HG03571 (cell line): ENCODE results near the gene LDLRAD3.

Experiments used
- ATAC-seq: cut with Tn5 transposase; IDR thresholded peaks from one replicate; pipeline ENCODE4 v1.9.1; 2021; ENCODE audit not compliant: unreplicated experiment

LDLRAD3 gene

GRCh38 chr11:36193721-36194120 is 249.9 kb downstream of the LDLRAD3 start:
- no peak for ATAC-seq

DNA sequence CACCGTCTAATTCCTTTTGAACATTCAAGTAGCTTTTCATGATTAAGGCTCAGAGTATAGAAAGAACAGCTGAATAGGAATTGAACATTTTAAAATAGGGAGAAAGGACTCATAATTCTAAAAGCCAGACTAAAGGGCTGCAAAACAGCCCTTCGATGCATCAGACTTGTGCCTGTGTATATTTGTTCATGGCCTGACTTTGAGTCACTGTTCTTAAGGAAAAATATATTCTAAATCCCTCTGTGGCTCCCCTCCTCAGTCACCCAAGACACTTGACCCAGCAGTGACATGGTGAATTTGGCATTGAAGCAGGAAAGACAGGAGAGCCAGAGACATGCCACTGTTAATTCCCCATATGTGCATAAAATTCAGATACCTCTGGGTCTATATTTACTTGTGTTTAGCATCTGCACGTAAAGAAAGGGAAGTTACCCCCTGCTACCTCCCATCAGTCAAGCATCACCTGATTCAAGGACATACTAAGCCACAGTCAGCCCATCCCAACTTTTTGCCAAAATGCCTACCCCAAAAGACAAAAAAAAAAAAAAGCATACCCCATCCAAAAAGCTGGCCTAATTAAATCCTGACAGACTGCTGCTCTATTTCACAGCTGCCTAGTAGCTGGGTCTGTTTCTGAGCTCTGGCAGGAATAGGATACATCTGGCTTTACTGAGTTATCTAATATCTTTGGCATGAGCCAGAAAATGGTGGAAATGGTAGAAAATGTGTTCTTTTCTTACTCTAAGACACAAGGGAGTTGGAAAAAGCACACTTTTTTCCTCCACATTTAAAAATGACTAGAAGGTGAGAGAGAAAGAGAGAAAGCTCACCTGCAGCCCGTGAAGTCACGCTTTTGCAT is 251.9 kb downstream of the LDLRAD3 start:
- ATAC-seq: no peak

DNA sequence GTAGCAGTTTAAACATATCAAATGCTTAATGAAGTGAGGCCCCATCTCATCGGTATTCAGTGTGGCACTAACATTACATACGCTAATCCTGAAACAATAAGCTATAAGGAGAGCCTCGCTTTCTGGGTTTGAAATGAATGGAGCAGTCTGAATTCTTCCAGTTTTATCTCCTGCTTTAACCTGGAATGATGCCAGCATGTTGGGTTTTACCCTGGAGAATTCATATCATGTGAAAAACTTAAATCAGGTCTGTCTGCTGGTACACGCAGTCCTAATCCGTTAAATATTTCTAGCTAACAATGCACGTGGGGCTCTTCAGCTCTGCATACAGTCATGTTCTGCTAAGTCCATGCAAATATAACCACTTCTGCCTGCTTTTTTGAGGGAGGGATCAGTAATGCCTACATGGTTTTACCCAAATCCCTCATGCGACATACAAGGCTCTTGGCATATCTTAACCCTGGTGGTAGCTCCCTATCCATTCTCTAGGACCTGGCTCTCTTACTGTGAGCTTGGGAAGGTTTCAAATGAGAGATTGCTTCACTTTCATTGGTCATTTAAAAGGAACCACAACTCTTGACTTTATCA is 252.6 kb downstream of the LDLRAD3 start:
- ATAC-seq: no peak

DNA sequence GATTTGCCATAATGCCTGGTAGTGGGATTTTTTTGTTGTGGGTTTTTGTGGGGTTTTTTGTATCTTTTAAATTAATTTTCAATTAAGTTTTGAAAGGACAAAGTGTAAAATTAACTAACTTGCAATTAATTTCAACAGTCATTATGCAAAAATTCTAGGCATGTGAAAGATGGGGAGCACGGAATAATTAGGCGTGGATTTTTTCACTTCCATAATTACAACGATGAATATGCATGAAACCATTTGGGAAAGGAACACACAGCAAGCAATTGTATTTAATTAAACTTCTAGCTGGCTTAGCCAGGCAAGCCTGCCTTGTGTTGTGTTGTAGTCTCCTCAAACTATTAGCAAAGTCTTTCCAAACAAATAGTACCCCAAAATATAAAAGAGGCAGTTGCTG is 257.5 kb downstream of the LDLRAD3 start:
- ATAC-seq: no peak

DNA sequence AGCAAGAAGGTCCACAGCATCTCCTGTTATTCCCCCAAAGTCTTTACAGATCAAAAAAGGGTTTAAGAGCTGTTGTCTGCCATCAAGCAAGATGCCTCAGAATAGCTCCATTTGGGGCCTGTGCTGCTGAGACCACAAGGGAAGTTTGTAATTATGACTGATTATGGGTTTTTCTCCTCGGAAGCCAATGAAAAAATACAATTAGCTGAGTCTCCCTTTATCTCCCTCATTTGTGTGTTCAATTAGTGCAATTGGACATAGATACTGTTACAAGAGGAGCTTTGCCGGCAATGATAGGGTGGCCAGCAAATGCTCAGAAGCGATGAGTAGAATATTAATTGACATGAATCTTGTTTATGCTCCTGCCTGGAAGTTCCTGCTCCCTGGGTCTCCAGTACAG is 261.7 kb downstream of the LDLRAD3 start:
- no peak for ATAC-seq

- ATAC-seq: no peak
Measured at GRCh38 chr11:36210529-36210928, 266.7 kb downstream of the LDLRAD3 start.

DNA sequence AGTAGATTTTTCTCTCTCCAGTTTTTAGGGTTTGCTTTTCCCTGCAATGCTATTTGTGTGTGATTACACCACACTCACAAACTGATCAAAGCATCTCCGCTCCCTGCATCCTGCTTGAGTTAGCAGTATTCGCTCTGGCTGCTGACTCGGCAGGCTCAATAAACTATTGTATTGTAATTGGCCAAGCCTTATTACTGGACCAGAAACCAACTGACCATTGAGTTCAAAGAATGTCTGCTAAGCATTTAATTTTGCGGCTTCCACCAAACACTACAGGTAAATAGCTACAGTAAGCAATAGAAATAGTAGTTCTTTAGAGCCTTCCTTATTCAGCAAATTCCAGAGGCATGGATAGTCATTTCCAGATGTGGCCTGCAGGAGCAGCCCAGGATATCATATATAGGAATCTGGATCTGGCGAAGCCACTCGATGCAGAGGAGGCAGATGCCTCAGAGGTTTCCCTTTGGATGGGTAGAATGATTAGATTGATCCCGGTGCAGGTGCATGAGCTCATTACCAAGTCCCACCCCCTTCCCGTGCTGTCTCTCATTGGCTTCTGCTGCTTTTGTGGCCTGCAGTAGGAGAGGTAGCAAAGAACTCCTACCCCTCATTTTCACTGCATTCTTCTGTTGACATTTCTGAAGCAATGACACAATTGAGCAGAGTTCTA is 268.0 kb downstream of the LDLRAD3 start:
- ATAC-seq: no peak

DNA sequence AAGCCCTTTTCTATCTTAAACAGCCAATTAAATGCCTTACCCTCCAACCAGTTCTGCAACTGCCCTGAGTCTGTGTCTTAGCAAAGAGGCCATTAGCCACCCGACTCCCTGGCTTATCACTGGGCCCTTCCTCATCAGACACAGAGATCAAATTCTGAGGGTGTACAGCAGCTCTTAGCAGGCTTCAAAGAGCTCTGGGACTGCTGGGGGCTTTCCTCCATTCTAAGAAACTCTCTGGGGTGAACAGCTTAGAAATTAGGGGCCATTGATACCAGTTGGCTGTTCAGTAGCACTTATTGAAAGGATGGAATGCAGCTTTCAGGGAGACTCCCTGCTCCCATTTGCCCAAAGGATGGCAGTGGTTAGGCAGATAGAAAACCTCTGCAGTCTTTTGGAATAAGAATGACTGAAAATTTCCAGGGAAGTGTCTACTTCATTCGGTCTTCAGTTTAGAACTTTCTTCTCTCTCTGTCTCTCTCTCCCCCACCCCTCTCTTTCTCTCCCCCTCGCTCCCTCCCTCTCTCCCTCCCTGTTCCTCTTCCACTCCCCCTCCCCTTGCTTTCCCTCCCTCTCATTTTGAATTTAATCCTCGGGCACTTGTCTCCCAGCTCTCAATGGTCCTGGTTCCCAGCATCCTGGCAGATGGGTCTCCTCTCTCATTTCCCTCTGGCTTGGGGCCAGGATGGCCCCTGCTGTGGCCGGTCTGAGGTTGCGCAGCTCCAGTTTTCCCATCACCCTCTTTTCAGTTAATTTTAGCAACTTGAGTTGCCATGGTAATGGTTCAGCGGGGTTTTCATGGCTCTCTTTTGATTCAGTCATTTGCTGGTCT is 268.9 kb downstream of the LDLRAD3 start:
- no peak for ATAC-seq

DNA sequence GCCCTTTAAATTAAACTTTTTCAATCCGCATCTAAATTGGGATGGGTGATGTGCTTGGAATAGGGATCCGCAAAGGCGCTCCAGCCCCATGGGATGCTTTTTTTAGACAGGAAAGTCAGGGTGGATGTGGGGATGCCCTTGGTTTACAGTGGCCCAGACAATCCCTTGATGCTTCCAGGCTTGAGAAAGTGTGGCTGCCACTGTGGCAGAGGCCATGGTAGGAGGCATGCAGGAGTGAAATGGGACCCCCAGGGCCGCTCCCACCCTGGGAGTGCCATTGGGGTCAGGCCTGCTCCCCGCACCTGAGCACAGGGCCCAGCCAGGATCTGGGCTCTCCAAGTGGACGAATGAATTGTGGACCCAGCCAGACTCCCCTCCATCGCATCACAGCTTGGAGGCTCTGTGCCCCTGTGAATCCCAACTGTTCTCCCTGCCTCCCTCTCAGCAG is 269.6 kb downstream of the LDLRAD3 start:
- no peak for ATAC-seq

DNA sequence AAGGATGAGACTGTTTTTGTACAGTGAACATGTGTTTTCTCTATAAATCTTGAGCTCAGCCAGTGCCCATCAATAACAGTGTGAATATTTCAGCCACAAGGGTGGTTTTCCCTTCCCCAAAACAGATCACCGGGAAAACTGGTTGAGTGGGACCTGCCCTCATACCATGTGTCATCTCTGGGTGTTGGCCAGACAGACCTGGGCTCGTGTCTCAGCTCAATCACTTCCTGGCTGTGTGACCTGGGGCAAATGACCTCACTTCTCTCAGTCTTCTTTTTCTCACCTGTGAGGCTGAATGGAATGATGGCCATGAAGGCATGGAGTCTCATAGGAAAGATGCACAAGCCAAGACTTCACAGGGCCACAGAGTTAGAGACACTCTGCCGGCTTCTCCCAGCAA is 270.6 kb downstream of the LDLRAD3 start:
- no peak for ATAC-seq

DNA sequence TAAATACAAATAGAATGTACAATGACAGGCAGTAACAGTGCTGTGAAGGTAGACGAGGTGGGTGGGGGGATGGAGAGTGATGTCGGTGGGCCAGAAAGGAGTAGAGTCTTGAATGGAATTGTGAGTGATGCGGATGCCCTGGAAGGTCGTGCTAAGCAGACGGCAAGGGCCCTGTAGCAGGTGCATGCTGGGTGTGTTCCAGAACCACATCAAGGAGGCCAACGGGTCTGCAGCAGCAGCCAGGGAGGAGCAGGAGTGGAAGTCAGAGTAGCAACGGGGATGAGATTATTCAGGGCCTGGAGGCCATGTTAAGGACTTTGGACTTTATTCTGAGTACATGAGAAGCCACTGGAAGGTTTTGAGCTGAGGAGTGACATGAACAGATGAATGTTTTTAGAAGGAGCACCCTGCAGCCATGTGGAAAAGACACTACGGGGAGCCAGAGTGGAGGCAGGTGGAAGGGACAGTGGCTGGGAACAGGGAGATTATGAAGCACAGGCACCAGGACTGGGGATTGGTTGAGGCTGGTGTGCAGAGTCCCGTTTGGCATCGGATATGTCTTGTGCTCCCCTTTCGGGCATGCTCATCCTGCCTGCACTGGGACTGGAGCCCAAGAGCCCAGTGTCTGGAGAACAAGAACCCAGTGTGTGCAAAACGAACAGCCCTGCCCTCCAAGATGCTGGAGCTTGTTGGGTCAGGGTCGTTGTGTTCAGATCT is 271.3 kb downstream of the LDLRAD3 start:
- no peak for ATAC-seq

- ATAC-seq: no peak
Measured at GRCh38 chr11:36215693-36216060, 271.8 kb downstream of the LDLRAD3 start.

- no peak for ATAC-seq
Measured at GRCh38 chr11:36216061-36216615, 272.3 kb downstream of the LDLRAD3 start.

- no peak for ATAC-seq
Measured at GRCh38 chr11:36218283-36218921, 274.5 kb downstream of the LDLRAD3 start.

DNA sequence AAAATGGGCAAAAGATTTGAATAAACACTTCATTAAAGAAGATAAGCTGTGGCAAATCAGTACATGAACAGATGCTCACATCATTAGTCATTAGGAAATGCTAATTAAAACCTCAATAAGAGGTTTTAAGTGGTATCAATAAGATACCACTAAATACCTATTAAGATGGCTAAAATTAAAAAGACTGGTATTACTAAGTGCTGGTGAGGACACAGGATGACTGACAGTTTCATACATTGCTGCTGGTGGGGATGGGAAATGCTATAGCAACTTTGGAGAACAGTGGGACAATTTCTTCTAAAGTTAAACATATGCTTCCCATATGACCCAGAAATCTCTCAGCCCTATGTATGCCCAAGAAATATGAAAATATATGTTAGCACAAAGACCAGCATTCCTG is 276.1 kb downstream of the LDLRAD3 start:
- ATAC-seq: no peak

DNA sequence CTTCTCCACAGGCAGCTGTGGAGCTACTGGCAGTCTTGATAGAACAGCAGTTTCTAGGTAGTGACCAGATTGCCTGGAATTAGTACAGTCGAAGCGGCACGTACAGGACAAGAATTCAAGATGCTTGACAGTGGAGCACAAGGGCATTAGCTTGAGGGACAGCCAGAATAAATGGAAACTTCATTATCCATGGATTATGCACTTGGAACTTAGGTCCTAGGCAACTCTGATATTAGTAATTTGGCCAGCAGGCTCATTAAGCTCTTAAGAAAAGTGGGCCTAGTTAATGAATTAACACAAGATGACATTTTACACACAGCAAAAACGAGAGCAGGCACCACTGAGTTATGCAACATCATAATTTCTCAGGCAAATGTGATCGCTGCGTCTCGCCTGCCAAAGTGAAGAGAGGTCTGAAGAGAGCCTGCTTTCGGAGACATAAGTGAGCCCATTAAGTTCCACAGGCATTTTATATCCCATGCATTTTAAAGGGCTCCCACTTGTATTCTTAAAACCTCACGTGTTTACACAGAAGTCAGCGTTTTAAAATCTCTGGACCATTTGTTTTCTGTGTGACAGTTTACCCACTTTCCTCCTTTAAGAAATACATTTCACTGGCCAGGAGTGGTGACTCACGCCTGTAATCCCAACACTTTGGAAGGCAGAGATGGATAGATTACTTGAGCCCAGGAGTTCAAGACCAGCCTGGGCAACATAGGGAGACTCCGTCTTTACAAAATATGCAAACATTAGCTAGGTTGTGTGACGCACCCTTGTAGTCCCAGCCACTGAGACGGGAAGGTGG is 279.2 kb downstream of the LDLRAD3 start:
- ATAC-seq: no peak

GRCh38 chr11:36224209-36224882 is 280.5 kb downstream of the LDLRAD3 start:
- ATAC-seq: no peak

DNA sequence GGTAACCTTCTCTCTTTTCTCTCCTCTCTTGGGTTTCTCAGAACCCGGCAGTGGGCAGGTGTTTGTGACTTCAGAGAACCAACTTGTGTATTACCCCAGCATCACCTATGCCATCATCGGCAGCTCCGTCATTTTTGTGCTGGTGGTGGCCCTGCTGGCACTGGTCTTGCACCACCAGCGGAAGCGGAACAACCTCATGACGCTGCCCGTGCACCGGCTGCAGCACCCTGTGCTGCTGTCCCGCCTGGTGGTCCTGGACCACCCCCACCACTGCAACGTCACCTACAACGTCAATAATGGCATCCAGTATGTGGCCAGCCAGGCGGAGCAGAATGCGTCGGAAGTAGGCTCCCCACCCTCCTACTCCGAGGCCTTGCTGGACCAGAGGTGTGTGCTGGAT is 283.2 kb downstream of the LDLRAD3 start:
- no peak for ATAC-seq
